Thyroid gland (tissue), 4 donors: ENCODE measurements around the gene GPC6.

Experiments used
- CTCF ChIP-seq, 6 experiments: fragments of 200-600 bp in 3 of 6; fragments of 450-650 bp in 3 of 6; sonication (generic) in 3 of 6; IDR thresholded peaks; one replicate each; pipeline ENCODE4 v1.5.1; 2016 to 2019; ENCODE audit warnings: antibody characterized with exemption in 6 of 6, mild to moderate bottlenecking in 2 of 6, inconsistent platforms in 1 of 6, moderate library complexity in 1 of 6
- POLR2A ChIP-seq, 2 donors: fragments of 450-650 bp; IDR thresholded peaks; one replicate each; pipeline ENCODE4 v1.6.1; 2017; ENCODE audit warnings: antibody characterized with exemption in 2 of 2, mild to moderate bottlenecking in 2 of 2, moderate library complexity in 1 of 2

GRCh38 chr13:93409001-93409400 is 182.4 kb downstream of the GPC6 start:
- TF ChIP-seq CTCF (IDR thresholded peaks at IDR 0.05) (no peak), POLR2A (IDR thresholded peaks at IDR 0.05) (no peak)
